Type B pancreatic cell (in vitro differentiated cells): ENCODE data around the gene B4GALT2. TPM values are rescaled to one million over a fixed set of nuclear protein-coding genes. Genes with fewer than 3 reads are reported as not detected.

ENCODE experiments used
- DNase-seq: peaks from one replicate; pipeline ENCODE4 v3.0.0; 2021; ENCODE audit warnings: mixed read lengths; ENCODE audit not compliant: unreplicated experiment; ENCODE audit errors: extremely low spot score
- H3K27ac Mint-ChIP-seq: 2 replicates; pipeline ENCODE4 v1.8.0; 2021; ENCODE audit warnings: mild to moderate bottlenecking, mixed read lengths
- H3K27me3 Mint-ChIP-seq: 2 replicates; pipeline ENCODE4 v1.8.0; 2021; ENCODE audit warnings: mixed read lengths
- H3K36me3 Mint-ChIP-seq: 2 replicates; pipeline ENCODE4 v1.8.0; 2021; ENCODE audit warnings: mixed read lengths
- H3K4me1 Mint-ChIP-seq: one replicate; pipeline ENCODE4 v1.8.0; 2021; ENCODE audit warnings: mixed read lengths; ENCODE audit not compliant: unreplicated experiment
- H3K4me3 Mint-ChIP-seq: 2 replicates; pipeline ENCODE4 v1.8.0; 2021; ENCODE audit warnings: mild to moderate bottlenecking, mixed read lengths
- H3K9me3 Mint-ChIP-seq: 2 replicates; pipeline ENCODE4 v1.8.0; 2021; ENCODE audit warnings: mixed read lengths
- total RNA-seq: library from RNA; stranded (reverse); gene quantifications from 2 replicates; pipeline ENCODE4 v1.2.1, GENCODE V29; 2021; ENCODE audit warnings: low replicate concordance
- TF ChIP-seq, protein P1 (sequence below): fragments of 200-600 bp; sonication (generic); conservative IDR thresholded peaks from 2 replicates; pipeline ENCODE4 v1.5.0; 2021; ENCODE audit warnings: antibody characterized with exemption, mild to moderate bottlenecking

Gene B4GALT2
- total RNA-seq, 1 donor from 2014 or later, result 54.8 TPM

DNA sequence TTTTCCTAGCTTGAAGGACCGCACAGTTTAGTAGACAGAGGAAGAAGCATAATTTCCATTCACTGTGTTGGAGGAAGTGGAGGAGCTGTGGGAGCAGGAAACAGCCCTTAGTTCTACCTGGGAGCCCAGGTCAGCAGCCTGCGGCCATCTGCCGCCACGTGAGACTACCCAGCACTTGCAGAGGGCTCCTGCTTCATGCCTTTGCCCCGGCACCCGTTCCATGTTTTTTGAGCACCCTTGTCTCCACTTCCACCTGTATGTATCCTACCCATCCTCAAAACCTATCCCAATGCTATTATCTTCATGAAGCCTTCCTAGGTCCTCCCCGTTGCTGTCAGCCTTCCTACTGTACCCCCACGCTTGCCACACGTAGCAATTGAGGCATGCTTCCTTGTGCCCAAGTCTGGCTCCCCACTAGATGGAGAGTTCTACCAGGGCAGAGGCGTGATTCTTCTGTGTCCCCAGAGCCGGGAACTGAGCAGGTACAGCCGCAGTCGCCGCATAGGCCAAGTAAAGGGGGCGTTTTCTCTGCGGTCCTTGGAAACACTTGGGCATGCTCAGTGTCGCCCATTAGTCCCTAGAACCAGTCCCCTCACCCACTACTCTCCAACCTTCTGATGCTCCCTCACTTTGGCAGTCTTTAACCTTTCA lies 50.4 kb downstream of the B4GALT2 start:
- peaks cover 45% of the 10 kb centered on the region for H3K4me1 Mint-ChIP-seq
- peak overlapping the region; percentile 99 for H3K4me3 Mint-ChIP-seq
- H3K27me3 Mint-ChIP-seq, result no peaks in the 10 kb centered on the region
- no peaks in the 10 kb centered on the region for H3K9me3 Mint-ChIP-seq
- H3K36me3 Mint-ChIP-seq, result peaks cover 6% of the 10 kb centered on the region
- no peak for DNase-seq
- TF ChIP-seq, protein P1, sequence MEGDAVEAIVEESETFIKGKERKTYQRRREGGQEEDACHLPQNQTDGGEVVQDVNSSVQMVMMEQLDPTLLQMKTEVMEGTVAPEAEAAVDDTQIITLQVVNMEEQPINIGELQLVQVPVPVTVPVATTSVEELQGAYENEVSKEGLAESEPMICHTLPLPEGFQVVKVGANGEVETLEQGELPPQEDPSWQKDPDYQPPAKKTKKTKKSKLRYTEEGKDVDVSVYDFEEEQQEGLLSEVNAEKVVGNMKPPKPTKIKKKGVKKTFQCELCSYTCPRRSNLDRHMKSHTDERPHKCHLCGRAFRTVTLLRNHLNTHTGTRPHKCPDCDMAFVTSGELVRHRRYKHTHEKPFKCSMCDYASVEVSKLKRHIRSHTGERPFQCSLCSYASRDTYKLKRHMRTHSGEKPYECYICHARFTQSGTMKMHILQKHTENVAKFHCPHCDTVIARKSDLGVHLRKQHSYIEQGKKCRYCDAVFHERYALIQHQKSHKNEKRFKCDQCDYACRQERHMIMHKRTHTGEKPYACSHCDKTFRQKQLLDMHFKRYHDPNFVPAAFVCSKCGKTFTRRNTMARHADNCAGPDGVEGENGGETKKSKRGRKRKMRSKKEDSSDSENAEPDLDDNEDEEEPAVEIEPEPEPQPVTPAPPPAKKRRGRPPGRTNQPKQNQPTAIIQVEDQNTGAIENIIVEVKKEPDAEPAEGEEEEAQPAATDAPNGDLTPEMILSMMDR, result no peak
- peak overlapping the region; percentile 97 for H3K27ac Mint-ChIP-seq

- H3K4me3 Mint-ChIP-seq, result peak overlapping the region; percentile 99
- peaks cover 45% of the 10 kb centered on the region for H3K4me1 Mint-ChIP-seq
- H3K27ac Mint-ChIP-seq, result peak overlapping the region; percentile 97
- H3K27me3 Mint-ChIP-seq, result no peaks in the 10 kb centered on the region
- DNase-seq, result peak; percentile 88
- no peaks in the 10 kb centered on the region for H3K9me3 Mint-ChIP-seq
- peaks cover under 1% of the 10 kb centered on the region for H3K36me3 Mint-ChIP-seq
- TF ChIP-seq, protein P1, result no peak
Observed at GRCh38 chr1:44029911-44030604, 51.0 kb downstream of the B4GALT2 start.

DNA sequence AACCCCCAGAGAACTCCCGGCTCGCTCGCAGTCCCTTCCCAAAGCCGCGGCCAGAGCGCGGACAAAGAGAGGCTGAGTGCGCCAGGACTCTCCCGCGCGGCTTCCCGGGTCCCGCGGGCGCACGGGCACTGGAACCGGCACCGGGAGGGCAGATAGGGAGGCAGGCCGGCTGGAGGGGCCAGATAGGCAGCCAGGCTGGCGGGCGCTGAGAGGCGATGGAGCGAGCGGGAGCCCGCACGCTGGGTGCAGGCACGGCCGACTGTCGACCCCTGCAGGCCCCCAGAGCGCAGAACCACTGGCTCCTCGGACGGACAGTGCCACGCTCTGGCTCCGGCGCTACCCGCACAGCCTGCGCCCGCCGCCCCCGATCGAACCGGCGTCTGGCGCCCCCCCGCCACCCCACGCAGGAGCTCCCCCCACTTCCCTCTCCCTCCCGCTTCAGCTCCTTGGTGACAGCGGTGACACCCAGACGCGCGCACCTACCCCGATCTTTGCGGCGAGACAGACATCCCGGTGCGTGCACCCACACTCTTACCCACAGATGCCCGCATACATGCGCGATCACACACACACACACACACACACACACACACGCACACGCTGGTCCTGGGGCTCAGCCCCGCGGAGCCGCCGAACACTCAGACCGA lies 51.7 kb downstream of the B4GALT2 start:
- Mint-ChIP-seq H3K4me3 (peak overlapping the region; percentile 91), H3K4me1 (peaks cover 51% of the 10 kb centered on the region), H3K36me3 (no peaks in the 10 kb centered on the region), H3K27ac (peak overlapping the region; percentile 90), H3K27me3 (no peaks in the 10 kb centered on the region), H3K9me3 (no peaks in the 10 kb centered on the region)
- TF ChIP-seq, protein P1, result peak; percentile 46
- DNase-seq, result peak; percentile 83

- TF ChIP-seq, protein P1, result no peak
- Mint-ChIP-seq H3K36me3 (no peaks in the 10 kb centered on the region), H3K27ac (peak within 1 kb of the TSS; percentile 90), H3K4me1 (peaks cover 54% of the 10 kb centered on the region), H3K9me3 (no peaks in the 10 kb centered on the region), H3K27me3 (no peaks in the 10 kb centered on the region), H3K4me3 (peak within 1 kb of the TSS; percentile 91)
- no peak for DNase-seq
Observed at GRCh38 chr1:44031252-44032169, 52.5 kb downstream of the B4GALT2 start, which contains the start of gene SLC6A9. Gene SLC6A9 (minus strand): TSS chr1:44031462. CDS start chr1:44024277, 7,185 bp downstream.

DNA sequence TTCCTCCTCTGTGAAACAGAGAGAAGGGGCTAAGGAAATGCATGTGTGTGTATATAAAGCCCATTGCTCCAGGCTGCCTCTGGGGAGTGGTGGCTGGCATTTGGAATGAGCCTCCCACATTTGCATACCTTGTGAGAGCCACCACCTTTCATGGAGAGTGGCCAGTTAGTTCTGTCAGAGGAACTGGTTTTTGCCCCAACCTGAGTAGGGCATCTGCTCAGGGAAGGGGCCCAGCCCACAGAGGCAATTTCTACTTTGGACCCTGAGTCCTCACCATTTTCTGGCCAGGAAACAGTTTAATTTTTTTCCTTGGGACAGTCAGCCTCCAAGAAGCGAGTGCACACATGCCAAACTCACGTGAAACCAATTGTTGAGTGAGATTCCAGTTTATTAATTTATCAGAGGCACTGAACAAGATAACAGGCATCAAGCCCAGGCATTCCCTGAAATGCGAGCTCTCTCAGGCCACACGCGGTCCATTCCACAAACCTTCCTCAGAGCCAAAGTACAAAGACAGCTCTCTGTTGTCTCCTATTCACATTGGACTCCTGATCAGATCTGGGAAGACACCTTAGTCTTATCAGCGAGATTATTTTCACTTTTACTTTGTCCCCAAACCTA lies 53.3 kb downstream of the B4GALT2 start:
- Mint-ChIP-seq H3K27ac (peak overlapping the region; percentile 90), H3K36me3 (no peaks in the 10 kb centered on the region), H3K4me3 (peak overlapping the region; percentile 91), H3K4me1 (peaks cover 60% of the 10 kb centered on the region), H3K27me3 (no peaks in the 10 kb centered on the region), H3K9me3 (no peaks in the 10 kb centered on the region)
- DNase-seq, result no peak
- TF ChIP-seq, protein P1, result no peak
